NCI-H2196 (cell line): ENCODE data around the gene ITIH1.

Experiments used
- DNase-seq: peaks from one replicate; lab custom pipeline; 2025; ENCODE audit not compliant: unreplicated experiment; lab: John Stamatoyannopoulos, UW

The ITIH1 gene

DNA sequence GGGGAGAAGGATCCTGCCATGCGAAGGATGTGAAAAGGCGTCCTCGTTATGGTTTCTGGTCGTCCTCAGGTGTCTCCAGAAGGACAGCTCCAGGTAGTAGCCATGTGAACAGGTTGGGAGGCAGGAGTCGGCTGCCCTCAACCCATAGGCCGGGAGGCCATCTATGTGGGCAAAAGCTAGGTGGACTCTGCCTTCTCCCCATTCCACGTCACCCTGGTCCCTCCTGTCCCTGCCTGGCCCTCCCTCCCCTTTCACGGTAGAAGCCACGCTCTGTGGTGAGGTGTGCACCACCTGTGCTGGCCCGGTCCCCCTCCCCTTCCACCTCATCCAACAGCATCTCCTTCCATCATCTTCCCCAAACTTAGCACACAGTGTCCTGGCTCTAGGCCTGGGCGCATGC lies 33.5 kb downstream of the ITIH1 start:
- DNase-seq: no peak

DNA sequence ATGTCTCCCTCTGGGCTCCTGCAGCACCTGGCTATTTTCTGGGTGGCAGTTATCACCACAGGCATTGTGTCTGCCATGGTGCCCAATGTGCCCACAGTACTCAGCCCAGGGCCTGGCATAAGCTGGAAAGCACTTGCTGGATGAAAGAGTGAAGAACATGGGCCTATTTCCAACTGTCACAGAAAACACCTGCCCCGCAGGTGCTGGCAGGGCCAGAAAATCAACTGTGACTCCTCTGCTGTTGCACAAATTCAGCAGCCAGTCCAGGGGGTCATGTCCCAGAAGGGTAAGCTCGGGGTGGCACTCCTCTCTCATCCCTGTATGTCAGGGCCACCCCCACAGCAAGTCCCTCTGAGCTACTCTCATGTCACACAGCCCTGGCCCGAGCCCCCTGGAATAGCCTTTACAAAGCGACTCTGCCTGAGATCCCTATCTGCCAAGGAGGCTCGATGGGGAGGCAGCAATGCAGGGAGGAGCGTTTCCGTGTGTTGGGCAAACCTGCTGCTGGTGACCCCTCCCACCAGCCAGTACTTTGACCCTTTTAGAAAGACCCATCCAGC lies 34.1 kb downstream of the ITIH1 start:
- DNase-seq: peak; percentile 3

DNA sequence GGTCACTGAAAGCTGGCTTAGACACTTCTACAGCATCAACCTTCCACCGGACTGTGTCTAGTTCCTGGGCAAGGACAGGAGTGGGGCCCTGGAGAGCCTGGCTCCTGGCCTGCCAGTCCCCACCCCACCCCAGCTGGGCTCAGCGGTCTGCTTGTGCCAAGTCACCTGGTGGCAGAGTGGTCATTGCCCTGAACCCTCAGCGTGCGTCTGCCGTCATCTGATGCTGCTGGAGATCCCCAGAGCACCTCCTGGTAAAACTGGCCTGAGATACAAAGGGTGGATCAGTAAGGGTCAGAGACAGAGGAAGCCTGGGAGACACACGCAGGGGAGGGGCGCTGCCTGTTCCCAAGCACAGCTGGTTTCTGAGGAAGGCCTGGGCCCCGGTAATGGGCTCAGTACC lies 36.4 kb downstream of the ITIH1 start:
- no peak for DNase-seq

DNA sequence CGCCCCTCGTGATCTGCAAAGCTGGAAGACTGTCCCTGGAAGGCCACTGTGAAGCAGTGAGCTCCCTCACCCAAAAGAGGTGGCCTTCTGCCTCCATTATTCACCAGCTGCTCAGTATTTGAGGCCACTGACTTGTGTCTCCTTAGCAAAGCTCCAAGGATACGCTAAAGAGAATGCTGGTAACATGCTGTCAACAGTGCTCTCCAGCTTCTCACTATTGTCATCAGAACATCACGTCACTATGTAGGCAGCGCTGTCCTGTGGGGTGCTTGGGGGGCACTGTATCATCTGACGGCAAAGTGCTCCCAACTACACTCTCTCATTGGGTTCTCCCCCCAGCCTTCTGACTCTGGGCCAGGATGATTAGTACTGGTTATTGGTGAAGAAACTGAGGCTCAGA lies 38.8 kb downstream of the ITIH1 start:
- no peak for DNase-seq

DNA sequence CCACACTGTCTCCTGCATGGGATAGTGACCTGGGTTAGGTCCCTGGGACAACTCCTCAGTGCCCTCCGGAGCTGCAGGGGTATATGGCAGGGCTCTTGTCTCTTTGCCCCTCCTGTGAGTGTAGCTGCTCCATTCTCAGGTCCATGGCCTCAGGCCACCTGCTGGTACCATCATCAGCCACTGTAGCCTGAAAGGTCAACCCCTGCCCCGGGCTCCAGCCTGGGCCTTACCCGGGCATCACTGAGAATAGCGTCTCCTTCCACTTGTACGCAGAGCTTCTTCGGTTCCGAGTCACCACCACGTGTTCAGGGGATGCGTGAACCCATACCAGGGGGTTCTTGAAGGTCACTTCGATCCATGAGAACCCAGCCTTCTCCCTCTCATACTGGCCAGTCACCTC lies 39.3 kb downstream of the ITIH1 start:
- no peak for DNase-seq

DNA sequence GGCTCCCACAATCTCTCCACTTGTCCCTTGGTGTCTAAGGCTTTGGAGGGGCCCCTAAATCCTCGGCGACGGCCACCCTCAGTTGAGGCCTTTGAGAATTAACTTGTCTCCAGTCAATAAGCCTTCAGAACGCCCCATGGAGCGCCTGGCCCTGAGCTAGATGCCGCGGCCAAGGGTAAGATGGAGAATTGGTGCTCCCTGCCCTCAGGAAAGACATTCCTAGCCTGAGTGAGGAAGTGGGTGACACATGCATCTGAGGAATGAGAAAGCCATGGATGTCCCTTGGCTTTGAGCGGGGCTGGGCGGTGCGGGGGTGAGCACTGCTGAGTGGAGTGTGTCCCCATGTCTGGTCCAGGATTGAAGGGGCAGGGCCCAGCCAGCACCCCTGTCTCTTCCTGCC lies 39.8 kb downstream of the ITIH1 start:
- no peak for DNase-seq

DNA sequence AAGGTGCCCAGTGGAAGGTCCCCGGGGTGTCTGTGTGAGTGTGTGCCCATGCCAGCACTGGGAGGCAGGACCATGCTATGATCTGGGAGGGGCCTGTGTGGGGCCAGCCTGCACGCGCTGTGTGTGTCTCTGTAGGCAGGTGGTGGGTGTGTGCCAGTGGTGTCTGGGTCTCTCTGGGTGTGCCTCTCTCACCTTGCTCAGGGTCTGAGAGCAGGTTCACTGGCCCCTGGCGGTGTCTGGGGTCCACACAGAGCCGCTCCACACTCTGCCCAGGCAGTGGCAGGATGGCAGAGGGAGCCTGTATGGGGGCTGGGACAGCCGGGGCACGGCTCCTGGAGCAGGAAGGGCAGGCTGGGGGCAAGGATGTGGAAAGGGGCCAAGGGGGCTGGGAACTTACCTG lies 40.5 kb downstream of the ITIH1 start:
- no peak for DNase-seq

DNA sequence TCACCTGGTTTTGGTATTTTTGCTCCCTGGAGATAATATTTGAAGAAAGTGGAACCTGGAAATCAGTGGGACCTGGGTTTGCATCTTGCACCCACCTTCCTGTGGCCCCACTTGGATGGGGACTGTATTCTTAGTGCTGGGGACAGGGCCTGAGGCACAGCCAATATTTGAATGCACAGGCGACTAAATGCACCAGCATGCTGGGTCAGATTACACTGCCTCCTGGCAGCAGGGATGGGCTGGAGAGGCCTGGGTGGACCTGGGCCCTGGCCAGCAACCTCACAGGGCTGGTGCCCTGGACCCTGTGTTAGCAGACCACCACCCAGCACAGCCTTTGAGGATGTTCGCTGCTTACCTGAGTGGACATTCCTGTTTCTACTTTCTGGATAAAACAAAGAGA lies 42.5 kb downstream of the ITIH1 start:
- no peak for DNase-seq

DNA sequence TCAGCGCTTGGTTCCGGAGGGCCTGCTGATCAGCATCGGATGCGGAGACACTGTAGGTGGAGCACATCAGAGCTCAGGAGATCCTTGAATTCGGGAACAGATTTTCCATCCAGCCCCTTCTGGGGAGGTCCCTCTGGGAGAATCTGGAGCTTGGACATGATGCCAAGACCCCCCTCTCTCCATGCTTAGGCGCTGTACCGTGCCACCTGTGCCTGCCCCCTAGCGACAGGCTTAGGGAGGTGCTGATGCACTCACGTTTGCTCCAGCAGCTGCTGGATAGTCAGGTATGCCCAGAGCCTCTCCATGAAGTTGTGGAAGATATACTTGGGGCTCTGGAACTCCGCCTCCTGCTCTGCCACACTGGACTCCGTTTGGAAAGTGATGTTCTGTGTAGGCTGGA lies 43.3 kb downstream of the ITIH1 start:
- no peak for DNase-seq

DNA sequence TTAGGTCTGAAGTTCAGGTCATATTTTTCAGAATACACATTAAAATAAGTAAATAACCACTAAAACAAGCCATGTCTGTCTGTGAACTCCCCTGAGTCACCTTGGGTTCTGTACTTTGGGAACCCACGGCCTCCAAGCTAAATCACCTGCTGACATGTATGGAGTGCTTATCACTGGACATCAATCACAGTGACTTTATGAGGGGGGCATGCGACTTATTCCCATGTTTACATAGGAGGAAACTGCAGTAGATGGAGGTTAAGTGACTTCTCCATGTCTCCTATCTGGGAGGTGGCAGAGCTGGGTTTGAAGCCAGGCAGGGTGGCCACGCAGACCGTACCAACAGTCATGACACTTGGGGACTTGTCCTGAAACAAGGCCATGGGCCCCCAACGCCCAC lies 45.0 kb downstream of the ITIH1 start:
- DNase-seq: no peak

DNA sequence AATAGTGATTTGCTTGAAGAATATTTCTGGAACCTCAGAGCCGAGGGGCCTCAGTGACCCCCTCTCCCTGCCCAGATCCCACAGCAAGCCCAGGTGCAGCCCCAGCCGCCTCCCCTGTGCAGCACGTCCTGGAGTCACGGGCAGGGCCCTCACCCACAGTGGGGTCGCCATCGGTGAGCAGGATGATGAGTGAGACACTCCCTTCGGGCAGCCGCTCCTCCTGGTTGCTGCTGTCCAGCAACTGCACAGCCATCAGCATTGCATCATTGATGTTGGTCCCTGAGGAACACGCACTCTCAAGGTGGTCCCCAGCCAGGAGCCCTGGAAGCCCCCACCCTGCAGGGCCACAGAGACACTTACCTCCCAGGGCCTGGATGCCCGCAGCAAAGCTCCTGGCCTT lies 46.6 kb downstream of the ITIH1 start:
- no peak for DNase-seq

DNA sequence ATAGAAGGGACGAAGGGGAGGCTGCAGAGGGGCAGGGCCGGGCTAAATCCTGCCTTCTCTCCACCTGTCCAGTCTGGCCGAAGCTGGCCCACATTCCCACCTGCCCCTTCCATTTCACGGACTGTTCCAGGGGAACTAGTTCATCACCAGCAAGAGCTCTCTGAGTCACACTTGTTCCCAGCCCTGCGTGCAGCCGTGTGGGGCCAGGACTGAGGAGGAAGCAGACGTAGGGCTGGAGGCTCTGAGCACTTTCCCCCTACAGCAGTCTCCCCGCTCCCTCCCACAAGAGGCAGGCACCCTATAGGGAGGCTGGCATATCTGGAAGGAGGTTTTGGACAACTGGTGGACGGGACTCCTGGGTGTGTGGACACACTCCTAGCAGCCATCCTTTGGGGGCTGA lies 50.0 kb downstream of the ITIH1 start:
- DNase-seq: no peak

DNA sequence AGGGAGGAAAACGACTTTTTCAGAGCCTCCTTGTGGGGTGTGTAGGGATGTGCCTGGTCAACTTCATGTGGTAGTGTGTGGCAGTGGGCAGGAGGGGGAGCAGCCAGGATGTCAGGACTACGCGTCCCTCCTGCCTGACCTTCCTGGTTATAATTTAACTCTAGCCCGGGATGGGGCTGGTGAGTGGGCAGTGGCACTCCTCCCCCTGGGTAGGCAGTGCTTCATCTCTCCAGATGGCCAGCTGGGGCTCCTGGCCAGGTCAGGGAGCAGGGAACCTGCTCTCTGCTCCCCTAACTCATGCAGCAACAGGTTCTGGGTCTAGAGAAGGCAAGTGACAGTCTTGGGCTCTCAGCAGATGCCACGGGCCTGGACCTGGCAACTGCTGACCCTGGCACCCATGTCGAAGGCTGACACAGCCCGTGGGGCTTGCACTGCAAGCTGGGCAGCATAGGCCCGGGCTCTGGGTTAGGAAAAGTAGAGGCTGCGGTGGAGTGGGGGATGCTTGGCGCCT lies 50.5 kb downstream of the ITIH1 start:
- DNase-seq: no peak

DNA sequence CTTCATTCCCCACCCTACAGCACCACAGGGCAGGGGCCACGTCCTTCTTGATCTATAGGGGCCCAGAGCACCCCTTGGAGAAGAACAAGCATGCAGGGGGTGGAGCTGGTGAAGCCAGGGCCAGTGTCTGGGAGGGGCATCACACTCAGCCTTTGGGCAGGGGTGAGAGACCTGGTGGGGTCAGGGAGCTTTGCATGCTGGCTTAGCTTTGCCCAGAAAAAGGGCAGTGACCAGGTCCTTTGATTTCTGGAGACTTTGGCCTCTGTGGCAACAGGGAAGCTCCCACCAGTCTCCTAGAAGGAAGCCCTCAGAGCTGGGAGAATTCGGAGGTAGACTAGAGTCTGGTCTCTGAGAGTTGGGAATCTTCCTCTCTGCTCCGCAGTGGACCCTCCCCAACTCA lies 52.1 kb downstream of the ITIH1 start:
- DNase-seq: no peak

DNA sequence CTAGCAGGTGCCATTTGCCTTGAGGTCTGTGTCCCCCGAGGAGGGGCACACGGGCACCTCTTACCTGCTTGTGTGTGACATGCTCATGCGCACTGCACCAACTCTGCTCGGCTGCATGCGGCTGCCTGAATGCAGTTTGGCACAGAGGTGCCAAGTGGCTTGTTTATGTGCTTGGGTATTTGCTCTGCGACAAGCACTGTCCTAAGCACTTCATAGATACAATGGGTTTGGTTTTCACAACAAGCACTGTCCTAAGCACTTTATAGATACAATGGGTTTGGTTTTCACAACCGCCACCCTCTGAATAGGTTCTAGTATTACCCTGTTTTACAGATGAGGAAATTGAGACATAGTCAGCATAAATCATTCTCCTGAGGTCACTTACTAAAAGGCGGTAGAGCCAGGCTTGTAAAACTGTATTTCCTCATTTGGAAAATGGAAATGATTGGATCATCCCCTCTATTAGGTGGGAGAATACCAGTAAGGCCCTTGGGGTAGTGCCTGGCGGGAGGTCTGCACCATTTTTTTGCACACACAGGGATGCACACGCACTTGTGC lies 52.6 kb downstream of the ITIH1 start:
- no peak for DNase-seq

DNA sequence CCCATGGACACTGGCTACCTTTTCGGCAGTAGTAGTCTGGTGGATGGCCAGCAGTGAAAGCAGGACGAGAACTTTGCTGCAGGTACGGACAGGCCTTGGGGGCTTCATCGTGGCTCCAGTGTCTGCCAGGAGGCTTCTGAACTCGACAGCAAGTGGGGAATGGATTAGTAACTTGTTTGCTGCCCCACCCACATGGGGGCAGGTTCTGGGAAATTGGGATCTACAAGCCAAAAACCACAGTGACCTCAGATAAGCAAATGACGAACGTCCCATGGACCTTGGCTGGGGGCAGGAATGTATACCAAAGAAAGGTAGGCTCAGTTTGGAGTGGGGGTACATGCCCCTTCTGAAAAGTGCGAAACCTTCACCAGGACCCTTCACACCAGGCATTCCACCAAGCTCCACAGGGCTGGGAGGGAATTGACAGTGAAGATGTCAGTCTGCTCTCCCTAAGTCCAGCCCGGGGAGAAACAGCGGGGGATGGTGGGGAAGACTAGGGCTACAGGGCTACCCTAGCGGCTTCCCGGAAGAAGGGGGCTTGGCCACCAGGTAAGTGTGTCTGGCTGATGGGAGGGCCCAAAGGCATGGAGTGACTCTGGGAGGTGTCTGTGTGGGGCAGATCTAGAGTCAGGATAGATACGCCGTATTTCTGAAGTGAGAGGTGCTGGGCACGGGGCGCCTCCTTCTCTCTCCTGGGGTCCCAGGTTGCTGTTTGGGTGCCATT lies 53.3 kb downstream of the ITIH1 start, which contains the start of gene ITIH4:
Gene ITIH4 (minus strand): TSS at position 138 of the 724 bp plus-strand sequence. CDS start 30 bp downstream, at position 108.
- DNase-seq: no peak

DNA sequence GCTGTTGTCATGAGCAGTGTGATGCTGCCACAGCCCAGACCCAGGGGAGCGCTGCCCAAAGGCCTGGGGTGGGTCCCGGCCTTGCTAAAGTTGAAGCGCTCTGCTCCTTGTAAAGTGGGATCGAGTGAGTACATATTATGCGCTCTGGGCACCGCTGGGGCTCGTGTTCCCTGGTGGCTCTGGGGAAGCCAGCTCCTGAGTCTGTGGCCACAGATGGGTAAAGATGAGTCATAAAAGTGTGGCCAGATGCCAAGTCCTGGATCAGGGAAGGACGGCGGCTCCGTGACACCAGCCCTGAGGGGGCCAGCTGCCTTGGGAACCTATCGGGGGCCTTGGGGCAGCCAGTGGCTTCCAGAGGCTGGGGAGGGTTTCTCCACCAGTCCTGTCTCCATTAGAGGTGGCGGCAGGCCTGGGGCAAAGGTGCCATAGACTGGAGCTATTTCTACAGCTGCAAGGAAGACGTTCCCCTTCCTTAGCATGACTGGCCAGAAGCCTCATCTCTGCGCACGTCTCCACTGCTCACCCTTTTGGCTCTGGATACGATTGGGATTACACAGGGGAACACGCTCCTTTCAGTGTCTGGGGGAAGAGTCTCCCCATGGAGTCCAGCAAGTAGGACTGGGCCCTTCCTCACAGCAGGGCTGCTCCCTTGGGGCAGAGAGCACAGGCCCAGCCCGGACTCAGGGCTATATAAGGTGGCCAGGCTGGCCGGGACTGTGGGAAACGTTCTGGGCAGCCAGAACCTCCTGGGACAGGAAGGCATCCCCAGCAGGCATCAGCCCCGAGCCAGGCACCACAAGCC lies 54.3 kb downstream of the ITIH1 start:
- DNase-seq: peak; percentile 48

DNA sequence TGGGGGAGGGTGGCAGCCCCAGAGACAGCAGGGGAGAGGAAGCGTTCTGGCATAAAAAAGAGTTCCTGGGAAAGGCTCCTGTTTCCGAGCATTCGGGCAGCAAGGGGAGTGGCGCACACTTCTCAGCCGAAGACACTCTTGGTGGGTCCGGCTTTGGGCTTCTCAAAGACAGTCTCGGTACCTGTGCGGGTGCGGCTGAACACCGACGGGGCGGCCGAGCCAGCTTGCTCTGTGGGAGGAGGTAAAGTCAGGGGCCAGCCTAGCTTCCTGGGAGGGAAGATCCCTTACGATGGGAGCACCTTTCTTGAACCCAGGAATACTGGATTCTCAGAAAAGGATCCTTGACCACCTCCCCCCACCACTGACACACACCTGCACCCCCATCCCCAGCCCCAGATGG lies 55.8 kb downstream of the ITIH1 start:
- no peak for DNase-seq

DNA sequence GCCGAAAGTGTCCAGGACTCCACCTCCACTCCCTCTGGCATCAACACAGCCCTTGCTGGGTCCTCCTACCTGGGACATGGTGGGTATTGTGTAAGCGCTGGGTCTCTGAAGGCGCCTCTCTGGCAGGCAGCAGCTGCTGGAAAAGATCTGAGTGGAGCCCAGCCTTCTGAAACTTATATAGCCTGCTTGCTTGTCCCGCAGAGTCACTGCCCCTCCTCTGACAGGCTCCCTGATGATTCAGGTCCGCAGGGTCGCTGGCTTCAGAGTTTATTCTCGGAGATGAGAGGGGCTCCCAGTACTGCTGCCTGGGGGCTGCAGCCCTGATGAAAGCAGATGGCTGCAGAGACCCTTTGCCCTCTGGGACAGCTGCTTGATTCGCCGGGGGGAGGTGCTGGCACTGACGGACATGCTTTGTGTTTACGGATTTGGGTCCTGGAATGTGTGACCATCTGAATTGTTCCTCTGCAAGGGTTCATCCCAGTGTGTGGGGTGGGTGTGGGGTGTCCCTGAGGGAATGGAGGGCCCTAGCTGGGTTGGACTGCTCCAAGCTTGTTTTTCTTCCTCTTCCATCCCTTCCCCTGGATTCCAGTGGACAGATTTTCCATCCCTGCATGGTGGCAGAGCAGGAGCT lies 57.6 kb downstream of the ITIH1 start, which contains the start of gene MUSTN1:
Gene MUSTN1 (minus strand): TSS at position 149 of the 631 bp plus-strand sequence. CDS start 71 bp downstream, at position 78.
- DNase-seq: no peak

DNA sequence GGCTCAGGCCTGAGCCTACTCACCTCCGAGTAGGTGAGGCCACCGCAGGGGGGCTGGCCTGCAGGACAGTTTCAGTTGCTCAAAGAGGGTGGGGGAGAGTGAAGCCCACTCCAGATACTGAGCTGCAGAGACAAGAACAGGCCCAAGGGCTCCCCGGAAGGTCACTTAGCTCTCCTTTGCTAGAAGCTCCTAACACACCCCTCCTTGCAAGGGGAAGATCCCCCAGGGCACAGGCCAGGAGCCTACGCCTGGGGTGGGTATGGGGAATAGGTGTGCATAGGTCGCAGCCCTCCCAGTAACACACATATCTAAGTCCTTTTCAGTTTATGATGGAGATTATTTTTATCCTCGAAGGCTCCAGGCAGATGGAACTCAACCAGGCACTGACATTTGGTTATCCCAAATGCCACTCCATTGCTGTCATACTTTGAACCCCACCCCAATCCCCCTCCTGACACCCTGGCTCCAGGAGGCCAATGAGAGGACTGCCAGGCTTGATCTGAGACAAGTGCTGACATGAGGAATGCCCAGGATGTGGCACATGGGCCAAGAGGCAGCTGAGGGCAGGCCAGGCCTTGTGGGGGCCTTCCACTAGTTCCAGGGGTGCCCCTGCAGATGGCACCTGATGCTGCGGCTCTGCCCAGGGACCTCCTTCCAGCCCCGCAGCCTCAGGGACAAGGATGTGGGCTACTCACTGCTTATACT lies 58.5 kb downstream of the ITIH1 start:
- DNase-seq: no peak

DNA sequence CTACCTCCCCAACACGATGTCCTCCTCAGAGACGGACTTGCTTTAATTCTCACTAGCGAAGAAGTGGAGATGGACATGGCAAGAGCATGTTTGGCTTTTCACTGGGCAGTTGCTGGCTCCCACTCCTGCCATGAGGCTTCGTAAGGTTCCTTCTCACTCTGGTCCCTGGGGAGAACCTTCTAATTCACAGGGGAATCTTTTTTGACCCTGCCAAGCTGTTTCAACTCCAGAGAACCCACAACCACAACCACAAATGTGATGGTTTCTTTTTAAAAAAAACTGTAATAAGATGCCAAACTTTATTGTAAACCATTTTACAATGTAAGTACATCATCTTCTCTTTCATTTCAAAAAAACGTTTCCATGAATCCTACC lies 59.1 kb downstream of the ITIH1 start:
- DNase-seq: no peak
